Mucosa of rectum (tissue), 2 donors: Measurements from ENCODE around the gene CD3D.

ENCODE experiments used
- H3K27ac ChIP-seq, 2 donors: one replicate each; pipeline ENCODE4 v1.7.0; 2013; ENCODE audit warnings: inconsistent platforms in 2 of 2, low read depth in 2 of 2, low read length in 2 of 2
- H3K27me3 ChIP-seq, 2 donors: one replicate each; pipeline ENCODE4 v1.7.0; 2013; ENCODE audit warnings: low read length in 2 of 2; ENCODE audit not compliant: control insufficient read depth in 2 of 2, insufficient read depth in 2 of 2
- H3K36me3 ChIP-seq, 2 donors: one replicate each; pipeline ENCODE4 v1.7.0; 2013; ENCODE audit warnings: low read length in 2 of 2; ENCODE audit not compliant: control insufficient read depth in 2 of 2, insufficient read depth in 2 of 2
- H3K4me1 ChIP-seq, 2 donors: one replicate each; pipeline ENCODE4 v1.7.0; 2013; ENCODE audit warnings: low read length in 2 of 2, mild to moderate bottlenecking in 1 of 2; ENCODE audit not compliant: control insufficient read depth in 2 of 2, insufficient read depth in 2 of 2
- H3K4me3 ChIP-seq, 2 donors: one replicate each; pipeline ENCODE4 v1.7.0; 2013; ENCODE audit warnings: low read length in 2 of 2
- H3K9ac ChIP-seq, 2 donors: one replicate each; pipeline ENCODE4 v1.7.0; 2013; ENCODE audit warnings: low read length in 2 of 2, low read depth in 1 of 2, mild to moderate bottlenecking in 1 of 2
- H3K9me3 ChIP-seq, 2 donors: one replicate each; pipeline ENCODE4 v1.7.0; 2013; ENCODE audit warnings: low read length in 2 of 2; ENCODE audit not compliant: control insufficient read depth in 2 of 2
- donor health status: healthy.
- donor health status: Normal muscosa, but diverticular disease.

The CD3D gene

GRCh38 chr11:118289401-118289800, 53.1 kb downstream of the CD3D start:
- Histone ChIP-seq H3K36me3 (no peaks in the 10 kb centered on the region), H3K4me1 (peaks cover 7 to 11% of the 10 kb centered on the region in 2 donors), H3K27ac (no peak overlapping the region), H3K9ac (no peak overlapping the region), H3K4me3 (no peak overlapping the region), H3K9me3 (no peaks in the 10 kb centered on the region), H3K27me3 (no peaks in the 10 kb centered on the region)
